ENCODE results near the gene IGFL1.

DNA sequence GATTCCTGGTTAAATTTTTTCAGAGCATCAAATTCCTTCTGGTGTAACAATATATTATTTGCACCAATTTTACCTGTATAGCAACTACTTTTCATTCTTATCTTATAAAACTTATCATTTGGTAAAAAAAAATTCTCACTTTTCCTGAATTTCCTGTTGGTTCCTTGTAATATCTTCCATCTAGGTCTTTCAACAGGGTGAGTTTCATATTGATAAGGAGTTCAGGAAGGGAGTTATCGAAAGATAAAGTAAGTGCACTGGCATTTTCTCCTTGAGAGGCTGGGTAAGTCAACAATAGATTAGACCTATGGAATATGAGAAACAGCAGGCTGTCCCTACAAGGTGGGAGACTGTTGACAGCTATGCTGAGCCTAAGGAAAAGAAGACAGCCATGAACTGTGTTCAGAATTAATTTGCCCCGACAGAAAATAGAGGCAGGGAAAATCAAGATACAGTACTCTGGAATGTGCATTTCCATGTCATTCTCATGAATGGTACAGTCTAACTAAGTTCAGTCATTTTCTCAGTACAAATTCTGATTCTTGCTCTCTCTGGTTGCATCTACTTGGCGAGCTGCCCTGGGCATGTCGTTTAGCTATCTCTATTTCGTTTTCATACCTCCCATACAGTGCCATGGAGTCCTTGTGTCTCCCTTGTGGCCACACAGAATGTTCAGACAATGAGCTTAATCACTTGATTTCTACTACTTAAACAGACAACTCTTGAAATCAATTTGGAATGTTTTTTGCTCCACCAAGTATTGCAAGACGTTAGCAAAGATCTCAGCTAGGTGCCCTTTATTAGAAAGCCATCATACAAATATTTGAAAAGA lies 9.9 kb downstream of the IGFL1 start:
- TF ChIP-seq, protein P1, sequence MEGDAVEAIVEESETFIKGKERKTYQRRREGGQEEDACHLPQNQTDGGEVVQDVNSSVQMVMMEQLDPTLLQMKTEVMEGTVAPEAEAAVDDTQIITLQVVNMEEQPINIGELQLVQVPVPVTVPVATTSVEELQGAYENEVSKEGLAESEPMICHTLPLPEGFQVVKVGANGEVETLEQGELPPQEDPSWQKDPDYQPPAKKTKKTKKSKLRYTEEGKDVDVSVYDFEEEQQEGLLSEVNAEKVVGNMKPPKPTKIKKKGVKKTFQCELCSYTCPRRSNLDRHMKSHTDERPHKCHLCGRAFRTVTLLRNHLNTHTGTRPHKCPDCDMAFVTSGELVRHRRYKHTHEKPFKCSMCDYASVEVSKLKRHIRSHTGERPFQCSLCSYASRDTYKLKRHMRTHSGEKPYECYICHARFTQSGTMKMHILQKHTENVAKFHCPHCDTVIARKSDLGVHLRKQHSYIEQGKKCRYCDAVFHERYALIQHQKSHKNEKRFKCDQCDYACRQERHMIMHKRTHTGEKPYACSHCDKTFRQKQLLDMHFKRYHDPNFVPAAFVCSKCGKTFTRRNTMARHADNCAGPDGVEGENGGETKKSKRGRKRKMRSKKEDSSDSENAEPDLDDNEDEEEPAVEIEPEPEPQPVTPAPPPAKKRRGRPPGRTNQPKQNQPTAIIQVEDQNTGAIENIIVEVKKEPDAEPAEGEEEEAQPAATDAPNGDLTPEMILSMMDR (IDR thresholded peaks at IDR 0.05): no peak
- TF ChIP-seq POLR2A (IDR thresholded peaks at IDR 0.05): no peak

All from heart left ventricle (tissue), 13 donors.